Activated CD4-positive, alpha-beta T cell treated with anti-CD3 and anti-CD28 coated beads, Interleukin-2, Interleukin-4, amounts not matched to agents 100 ng/mL and 50 ng/mL, durations not matched to agents 16 hours and 8 hours (primary cell): Measurements from ENCODE around the gene LAMA4.

ENCODE experiments used
- DNase-seq: peaks from one replicate; pipeline ENCODE4 v3.0.0-alpha.2; 2020; ENCODE audit warnings: low spot score

The LAMA4 gene

GRCh38 chr6:112184951-112185350 lies 69.4 kb downstream of the LAMA4 start:
- no peak for DNase-seq

- no peak for DNase-seq
These were observed 71.1 kb downstream of the LAMA4 start for GRCh38 chr6:112183271-112183671.

GRCh38 chr6:112181130-112181529 lies 73.2 kb downstream of the LAMA4 start:
- DNase-seq = no peak

GRCh38 chr6:112180095-112180820 lies 74.1 kb downstream of the LAMA4 start:
- DNase-seq = peak; percentile 74

GRCh38 chr6:112179631-112180030 lies 74.7 kb downstream of the LAMA4 start:
- DNase-seq = no peak

- no peak for DNase-seq
These were observed 75.5 kb downstream of the LAMA4 start for GRCh38 chr6:112178846-112179245.

GRCh38 chr6:112177092-112177491 lies 77.3 kb downstream of the LAMA4 start:
- DNase-seq = no peak

GRCh38 chr6:112176175-112176574 lies 78.2 kb downstream of the LAMA4 start:
- no peak for DNase-seq

- DNase-seq = no peak
These were observed 81.1 kb downstream of the LAMA4 start for GRCh38 chr6:112173221-112173804.

- no peak for DNase-seq
These were observed 81.8 kb downstream of the LAMA4 start for GRCh38 chr6:112172540-112172939.

GRCh38 chr6:112169541-112169940 lies 84.8 kb downstream of the LAMA4 start:
- DNase-seq = no peak

GRCh38 chr6:112163295-112164257 lies 90.8 kb downstream of the LAMA4 start:
- peak; percentile 82 for DNase-seq

GRCh38 chr6:112160745-112161144 lies 93.6 kb downstream of the LAMA4 start:
- no peak for DNase-seq

GRCh38 chr6:112156668-112157067 lies 97.7 kb downstream of the LAMA4 start:
- DNase-seq = no peak

GRCh38 chr6:112155886-112156285 lies 98.5 kb downstream of the LAMA4 start:
- no peak for DNase-seq

GRCh38 chr6:112154711-112155110 lies 99.7 kb downstream of the LAMA4 start:
- DNase-seq = peak; percentile 10

GRCh38 chr6:112153926-112154607 lies 100.3 kb downstream of the LAMA4 start:
- peak; percentile 29 for DNase-seq

- DNase-seq = no peak
These were observed 104.0 kb downstream of the LAMA4 start for GRCh38 chr6:112150363-112150762.

- no peak for DNase-seq
These were observed 104.6 kb downstream of the LAMA4 start for GRCh38 chr6:112149719-112150263.

- DNase-seq = no peak
These were observed 105.1 kb downstream of the LAMA4 start for GRCh38 chr6:112149236-112149635.

- DNase-seq = no peak
These were observed 106.3 kb downstream of the LAMA4 start for GRCh38 chr6:112148103-112148502.

GRCh38 chr6:112145080-112145573 lies 109.2 kb downstream of the LAMA4 start:
- no peak for DNase-seq
